ENCODE results near the gene CDH18. TPM values are rescaled to one million over a fixed set of nuclear protein-coding genes. Genes with fewer than 3 reads are reported as not detected.

The CDH18 gene
- total RNA-seq, 4 donors from 2014 or later = not detected

GRCh38 chr5:19565466-19565865 is 422.5 kb downstream of the CDH18 start:
- ATAC-seq = no peak
- no peaks in the 10 kb centered on the region for H3K9me3 ChIP-seq
- TF ChIP-seq EP300 (IDR thresholded peaks at IDR 0.05) (no peak), POLR2A (IDR thresholded peaks at IDR 0.05) (no peak), POLR2AphosphoS5 (IDR thresholded peaks at IDR 0.05) (no peak), CTCF (IDR thresholded peaks at IDR 0.05) (no peak)
- H3K27ac ChIP-seq = no peak overlapping the region
- no peak overlapping the region for H3K4me3 ChIP-seq
- no peaks in the 10 kb centered on the region for H3K36me3 ChIP-seq
- no peaks in the 10 kb centered on the region for H3K4me1 ChIP-seq
- no peaks in the 10 kb centered on the region for H3K27me3 ChIP-seq
- WGBS, 2 donors (ENCODE audit: low coverage in 1 of 2) = 43 to 64% methylated on average over 1 of the region's 1 CpG

GRCh38 chr5:19564036-19564435 is 424.0 kb downstream of the CDH18 start:
- WGBS, 2 donors (ENCODE audit: low coverage in 1 of 2) = 62% methylated on average over 2 of the region's 2 CpGs; no CpG with 5 or more reads in 1 of the 2 donors
- TF ChIP-seq CTCF (IDR thresholded peaks at IDR 0.05) = no peak
- no peak for TF ChIP-seq POLR2AphosphoS5 (IDR thresholded peaks at IDR 0.05)
- TF ChIP-seq POLR2A (IDR thresholded peaks at IDR 0.05) = no peak
- TF ChIP-seq EP300 (IDR thresholded peaks at IDR 0.05) = no peak
- ATAC-seq = no peak

GRCh38 chr5:19555876-19556275 is 432.1 kb downstream of the CDH18 start:
- Histone ChIP-seq H3K4me1 (no peaks in the 10 kb centered on the region), H3K36me3 (no peaks in the 10 kb centered on the region), H3K27me3 (no peaks in the 10 kb centered on the region), H3K4me3 (no peak overlapping the region), H3K9me3 (no peaks in the 10 kb centered on the region), H3K27ac (no peak overlapping the region)
- TF ChIP-seq CTCF (IDR thresholded peaks at IDR 0.05) (no peak), POLR2A (IDR thresholded peaks at IDR 0.05) (no peak), POLR2AphosphoS5 (IDR thresholded peaks at IDR 0.05) (no peak), EP300 (IDR thresholded peaks at IDR 0.05) (no peak)
- no peak for ATAC-seq

More at GRCh38 chr5:19564036-19564435, 424.0 kb downstream of the CDH18 start:
- Histone ChIP-seq H3K9me3 (no peaks in the 10 kb centered on the region), H3K4me1 (no peaks in the 10 kb centered on the region), H3K4me3 (no peak overlapping the region), H3K27ac (no peak overlapping the region), H3K36me3 (no peaks in the 10 kb centered on the region), H3K27me3 (no peaks in the 10 kb centered on the region)

GRCh38 chr5:19555436-19555835 is 432.6 kb downstream of the CDH18 start:
- Histone ChIP-seq H3K4me3 (no peak overlapping the region), H3K9me3 (no peaks in the 10 kb centered on the region), H3K27ac (no peak overlapping the region), H3K4me1 (no peaks in the 10 kb centered on the region), H3K27me3 (no peaks in the 10 kb centered on the region), H3K36me3 (no peaks in the 10 kb centered on the region)
- 100% methylated on average over 2 of the region's 3 CpGs; no CpG with 5 or more reads in 1 of the 2 donors for WGBS, 2 donors (ENCODE audit: low coverage in 1 of 2)
- TF ChIP-seq POLR2AphosphoS5 (IDR thresholded peaks at IDR 0.05) (no peak), CTCF (IDR thresholded peaks at IDR 0.05) (no peak), POLR2A (IDR thresholded peaks at IDR 0.05) (no peak), EP300 (IDR thresholded peaks at IDR 0.05) (no peak)
- ATAC-seq = no peak

- TF ChIP-seq CTCF (IDR thresholded peaks at IDR 0.05) (no peak), EP300 (IDR thresholded peaks at IDR 0.05) (no peak), POLR2A (IDR thresholded peaks at IDR 0.05) (no peak), POLR2AphosphoS5 (IDR thresholded peaks at IDR 0.05) (no peak)
- Histone ChIP-seq H3K27ac (no peak overlapping the region), H3K4me3 (no peak overlapping the region), H3K9me3 (no peaks in the 10 kb centered on the region), H3K4me1 (no peaks in the 10 kb centered on the region), H3K36me3 (no peaks in the 10 kb centered on the region), H3K27me3 (no peaks in the 10 kb centered on the region)
- ATAC-seq = no peak
- WGBS, 2 donors (ENCODE audit: low coverage in 1 of 2) = 88 to 93% methylated on average over 1 of the region's 1 CpG
Measured at GRCh38 chr5:19554524-19554923, 433.5 kb downstream of the CDH18 start.
